DND-41 (cell line): Measurements from ENCODE around the gene SENP6.

Experiments used
- ATAC-seq: fragments of 200-7000 bp; cut with Tn5 transposase; 3 replicates; pipeline ENCODE4 v1.9.1; 2021; ENCODE audit warnings: low read depth; ENCODE audit not compliant: insufficient read depth
- DNase-seq: peaks from one replicate; pipeline ENCODE4 v3.0.0-alpha.2; 2020
- H2AFZ ChIP-seq: 2 replicates; pipeline ENCODE4 v1.6.0; 2012; ENCODE audit warnings: low read depth, low read length
- H3K27ac ChIP-seq: 2 replicates; pipeline ENCODE4 v1.5.1; 2012; ENCODE audit warnings: low read length, inconsistent platforms
- H3K27me3 ChIP-seq: fragments of 200-600 bp; sonication (generic); 2 replicates; pipeline ENCODE4 v1.6.0; 2012; ENCODE audit warnings: low read length, mild to moderate bottlenecking, inconsistent platforms; ENCODE audit not compliant: insufficient read depth, poor library complexity
- H3K36me3 ChIP-seq: 2 replicates; pipeline ENCODE4 v1.5.1; 2012; ENCODE audit warnings: low read length, inconsistent platforms; ENCODE audit not compliant: insufficient read depth
- H3K4me1 ChIP-seq: 2 replicates; pipeline ENCODE4 v1.5.1; 2012; ENCODE audit warnings: mild to moderate bottlenecking, low read length; ENCODE audit not compliant: insufficient read depth
- H3K4me2 ChIP-seq: 2 replicates; pipeline ENCODE4 v1.6.0; 2012; ENCODE audit warnings: mild to moderate bottlenecking, moderate library complexity, low read length, inconsistent platforms; ENCODE audit not compliant: insufficient read depth
- H3K4me3 ChIP-seq, 2 experiments: fragments of 200-600 bp in 1 of 2; shearing (Covaris generic) in 1 of 2; 2 replicates each; pipeline ENCODE4 v1.5.1; 2012 to 2016; ENCODE audit warnings: inconsistent platforms in 2 of 2, low read length in 2 of 2, mild to moderate bottlenecking in 2 of 2, low read depth in 1 of 2, moderate library complexity in 1 of 2
- H3K79me2 ChIP-seq: 2 replicates; pipeline ENCODE4 v1.6.0; 2012; ENCODE audit warnings: low read length, inconsistent platforms; ENCODE audit not compliant: insufficient read depth
- H3K9ac ChIP-seq: 2 replicates; pipeline ENCODE4 v1.6.0; 2012; ENCODE audit warnings: low read depth, mild to moderate bottlenecking, inconsistent platforms, low read length, moderate library complexity
- H3K9me3 ChIP-seq: 2 replicates; pipeline ENCODE4 v1.5.1; 2012; ENCODE audit warnings: low read length, moderate library complexity, mild to moderate bottlenecking, inconsistent platforms; ENCODE audit not compliant: insufficient read depth, severe bottlenecking
- H4K20me1 ChIP-seq: 2 replicates; pipeline ENCODE4 v1.6.0; 2012; ENCODE audit warnings: low read length; ENCODE audit not compliant: insufficient read depth
- CTCF ChIP-seq: IDR thresholded peaks from 2 replicates; pipeline ENCODE4 v1.5.1; 2012; ENCODE audit warnings: borderline replicate concordance, low read length, moderate library complexity, mild to moderate bottlenecking; ENCODE audit not compliant: poor library complexity, severe bottlenecking; ENCODE audit errors: extremely low read depth
- EZH2 ChIP-seq: IDR thresholded peaks from 3 replicates; pipeline ENCODE4 v1.6.1; 2012; ENCODE audit warnings: borderline replicate concordance, low read depth, mild to moderate bottlenecking, moderate library complexity, low read length, inconsistent platforms; ENCODE audit not compliant: severe bottlenecking

SENP6 gene

GRCh38 chr6:75621846-75622245 lies 20.2 kb downstream of the SENP6 start:
- no peak for ATAC-seq

GRCh38 chr6:75623491-75623890 lies 21.8 kb downstream of the SENP6 start:
- TF ChIP-seq CTCF, result no peak
- no peak for TF ChIP-seq EZH2
- H3K27me3 ChIP-seq, result no peaks in the 10 kb centered on the region
- no peak overlapping the region for H3K9ac ChIP-seq
- H3K4me1 ChIP-seq, result no peaks in the 10 kb centered on the region
- peaks cover 30% of the 10 kb centered on the region; the same call in 1 of the 2 replicates for H4K20me1 ChIP-seq
- no peak overlapping the region for H3K4me2 ChIP-seq
- H3K79me2 ChIP-seq, result peaks cover 93% of the 10 kb centered on the region
- H3K9me3 ChIP-seq, result no peaks in the 10 kb centered on the region
- peaks cover 53% of the 10 kb centered on the region for H3K36me3 ChIP-seq
- ATAC-seq (no peak), DNase-seq (no peak)
- H3K27ac ChIP-seq, result no peak overlapping the region
- no peak overlapping the region for H3K4me3 ChIP-seq
- H2AFZ ChIP-seq, result no peak overlapping the region

More at GRCh38 chr6:75621846-75622245, 20.2 kb downstream of the SENP6 start:
- no peak overlapping the region for H3K27ac ChIP-seq
- no peaks in the 10 kb centered on the region for H3K9me3 ChIP-seq
- H4K20me1 ChIP-seq, result peaks cover 44% of the 10 kb centered on the region; the same call in 1 of the 2 replicates
- TF ChIP-seq CTCF (no peak), EZH2 (no peak)
- H3K4me2 ChIP-seq, result no peak overlapping the region
- H3K4me3 ChIP-seq, result no peak overlapping the region
- peaks cover 44% of the 10 kb centered on the region for H3K36me3 ChIP-seq
- no peak for DNase-seq
- H3K4me1 ChIP-seq, result no peaks in the 10 kb centered on the region
- no peak overlapping the region for H2AFZ ChIP-seq
- no peaks in the 10 kb centered on the region for H3K27me3 ChIP-seq
- peaks cover 96% of the 10 kb centered on the region for H3K79me2 ChIP-seq
- H3K9ac ChIP-seq, result no peak overlapping the region

- H3K9ac ChIP-seq, result no peak overlapping the region
- peaks cover 56% of the 10 kb centered on the region for H3K36me3 ChIP-seq
- no peaks in the 10 kb centered on the region for H3K4me1 ChIP-seq
- no peak overlapping the region for H3K4me3 ChIP-seq
- H3K4me2 ChIP-seq, result no peak overlapping the region
- H2AFZ ChIP-seq, result no peak overlapping the region
- H3K9me3 ChIP-seq, result no peaks in the 10 kb centered on the region
- no peak for TF ChIP-seq EZH2
- no peak for TF ChIP-seq CTCF
- DNase-seq (no peak), ATAC-seq (no peak)
- no peaks in the 10 kb centered on the region for H3K27me3 ChIP-seq
- peaks cover 25% of the 10 kb centered on the region; the same call in 1 of the 2 replicates for H4K20me1 ChIP-seq
- no peak overlapping the region for H3K27ac ChIP-seq
- peaks cover 90% of the 10 kb centered on the region for H3K79me2 ChIP-seq
Observed at GRCh38 chr6:75624335-75624734, 22.7 kb downstream of the SENP6 start.

- H3K4me1 ChIP-seq, result no peaks in the 10 kb centered on the region
- H3K79me2 ChIP-seq, result peaks cover 90% of the 10 kb centered on the region
- no peak overlapping the region for H3K27ac ChIP-seq
- no peak overlapping the region for H2AFZ ChIP-seq
- no peak for DNase-seq
- no peak overlapping the region for H3K9ac ChIP-seq
- peaks cover 63% of the 10 kb centered on the region for H3K36me3 ChIP-seq
- TF ChIP-seq EZH2 (no peak), CTCF (no peak)
- ATAC-seq, result no peak
- no peaks in the 10 kb centered on the region for H3K27me3 ChIP-seq
- no peaks in the 10 kb centered on the region for H3K9me3 ChIP-seq
- no peak overlapping the region for H3K4me3 ChIP-seq
- no peak overlapping the region for H3K4me2 ChIP-seq
- H4K20me1 ChIP-seq, result peaks cover 19% of the 10 kb centered on the region; the same call in 1 of the 2 replicates
Observed at GRCh38 chr6:75624988-75625387, 23.3 kb downstream of the SENP6 start.
